Lung (tissue), 12 donors: ENCODE data around the gene SIGLEC1. TPM values are rescaled to one million over a fixed set of nuclear protein-coding genes. Genes with fewer than 3 reads are reported as not detected.

ENCODE experiments used
- ATAC-seq: fragments of 200-7000 bp; cut with Tn5 transposase; one replicate; pipeline ENCODE4 v1.9.1; 2020; ENCODE audit warnings: moderate number of reproducible peaks; ENCODE audit not compliant: insufficient read depth, low FRiP score
- DNase-seq, 3 donors: peaks; one replicate each; pipeline ENCODE4 v3.0.0-alpha.2; 2013 to 2017
- H3K27ac ChIP-seq, 2 donors: one replicate each; pipeline ENCODE4 v1.5.1; 2013; ENCODE audit warnings: mild to moderate bottlenecking in 2 of 2, moderate library complexity in 2 of 2, control low read depth in 1 of 2, inconsistent platforms in 1 of 2, low read depth in 1 of 2, low read length in 1 of 2
- H3K27me3 ChIP-seq, 3 donors: one replicate each; pipeline ENCODE4 v1.5.1; 2013; ENCODE audit warnings: low read length in 2 of 3; ENCODE audit not compliant: control insufficient read depth in 3 of 3, insufficient read depth in 3 of 3
- H3K36me3 ChIP-seq, 4 donors: one replicate each; pipeline ENCODE4 v1.5.1; 2013; ENCODE audit warnings: low read length in 4 of 4, mild to moderate bottlenecking in 1 of 4, moderate library complexity in 1 of 4; ENCODE audit not compliant: control insufficient read depth in 4 of 4, insufficient read depth in 4 of 4
- H3K4me1 ChIP-seq, 5 donors: one replicate each; pipeline ENCODE4 v1.5.1; 2013; ENCODE audit warnings: low read length in 5 of 5, mild to moderate bottlenecking in 2 of 5, moderate library complexity in 1 of 5; ENCODE audit not compliant: control insufficient read depth in 5 of 5, insufficient read depth in 5 of 5
- H3K4me3 ChIP-seq: one replicate; pipeline ENCODE4 v1.5.1; 2013; ENCODE audit warnings: mild to moderate bottlenecking, control low read depth, moderate library complexity
- H3K9ac ChIP-seq, 2 donors: one replicate each; pipeline ENCODE4 v1.5.1; 2013; ENCODE audit warnings: low read length in 2 of 2, control low read depth in 1 of 2; ENCODE audit not compliant: insufficient read depth in 1 of 2
- H3K9me3 ChIP-seq, 4 donors: one replicate each; pipeline ENCODE4 v1.5.1; 2013; ENCODE audit warnings: low read length in 3 of 4, mild to moderate bottlenecking in 1 of 4, moderate library complexity in 1 of 4; ENCODE audit not compliant: control insufficient read depth in 4 of 4, insufficient read depth in 3 of 4
- WGBS, 2 donors: extraction: QIAGEN DNeasy Blood & Tissue Kit; methylation state at CpG; one replicate each; pipeline ENCODE4 v1.1.7; 2013; 5-methylcytosine and 5-hydroxymethylcytosine counted together
- polyA plus RNA-seq, 2 donors: library from polyadenylated mRNA; stranded (reverse); fragments of 200-250 nt; gene quantifications; one replicate each; pipeline ENCODE4 v1.2.1, GENCODE V29; 2013
- total RNA-seq, 2 donors: library from RNA; depleted of rRNA in 1 of 2; stranded (reverse); fragments of >200 nt in 1 of 2; gene quantifications; one replicate each; pipeline ENCODE4 v1.2.1, GENCODE V29; 2014 to 2021
- TF ChIP-seq, protein P1 (sequence below): IDR thresholded peaks from 2 replicates; pipeline ENCODE4 v1.5.1; 2012; ENCODE audit warnings: mild to moderate bottlenecking; ENCODE audit errors: control extremely low read depth, extremely low read depth
- donor health status: control.
- donor health status: control.
- donor health status: Bipolar disorder and iron deficiency.
- donor health status: healthy.
- donor health status: DM: yes; HTN: yes; CAD: no.

SIGLEC1 gene
- total and polyA plus RNA-seq, 4 donors = 3.7 to 34.2 (median 18.7) TPM

DNA sequence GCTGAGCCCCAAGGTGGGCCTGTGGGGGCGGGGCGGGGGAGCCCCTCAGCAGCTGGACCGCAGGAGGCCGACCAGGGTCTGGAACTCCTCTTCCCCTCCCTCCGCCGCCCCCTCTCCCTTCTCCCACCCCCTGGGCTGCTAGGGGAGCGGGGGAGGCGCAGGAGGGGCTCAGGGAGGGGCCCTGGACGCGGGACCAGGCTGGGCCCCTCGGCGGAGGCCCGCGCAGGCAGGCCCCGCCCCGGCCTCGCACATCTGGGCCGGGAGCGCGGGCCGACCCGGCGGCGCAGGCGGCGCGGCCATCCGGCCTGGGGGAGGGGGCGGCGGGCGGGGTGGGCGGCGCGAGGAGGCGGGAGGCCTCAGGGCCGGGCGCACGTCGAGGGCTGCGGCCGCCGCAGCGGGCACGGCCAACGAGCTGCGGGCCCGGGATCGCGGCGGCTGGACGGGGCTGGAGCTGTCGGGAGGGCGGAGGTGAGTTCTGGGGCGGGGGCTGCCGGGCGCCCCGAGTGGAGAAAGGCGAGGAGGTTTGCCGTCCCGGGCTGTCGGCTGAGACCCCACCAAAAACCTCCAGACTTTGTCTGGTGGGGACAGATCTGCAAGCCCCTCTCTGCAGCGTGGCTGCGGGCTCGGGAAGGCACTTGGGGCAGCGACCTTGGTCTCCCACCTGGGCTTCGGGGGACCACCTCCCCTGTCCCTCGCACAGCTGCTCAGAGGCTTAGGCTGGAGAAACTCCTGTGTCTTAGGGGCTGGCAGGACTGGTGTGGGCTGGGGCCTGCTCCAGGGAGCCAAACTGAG is 20.1 kb upstream of the SIGLEC1 start, which contains the start of gene HSPA12B:
TSS of gene HSPA12B (plus strand) at position 359 of the 792 bp plus-strand sequence. CDS start 5,990 bp downstream, outside the sequence.
- Histone ChIP-seq H3K27ac (peak within 1 kb of the TSS; percentile 75 to 80), H3K27me3 (peaks cover 0 to 7% (median 0%) of the 10 kb centered on the region in 3 donors), H3K36me3 (peaks cover 0 to 3% (median 0%) of the 10 kb centered on the region in 4 donors), H3K4me1 (peaks cover 0 to 37% (median 10%) of the 10 kb centered on the region in 5 donors), H3K9ac (peak within 1 kb of the TSS in 1 of 2 donors; percentile 76), H3K9me3 (no peaks in the 10 kb centered on the region), H3K4me3 (peak within 1 kb of the TSS; percentile 68)
- WGBS, 2 donors = 10 to 16% methylated on average over 45 to 67 of the region's 67 CpGs
- TF ChIP-seq, protein P1, sequence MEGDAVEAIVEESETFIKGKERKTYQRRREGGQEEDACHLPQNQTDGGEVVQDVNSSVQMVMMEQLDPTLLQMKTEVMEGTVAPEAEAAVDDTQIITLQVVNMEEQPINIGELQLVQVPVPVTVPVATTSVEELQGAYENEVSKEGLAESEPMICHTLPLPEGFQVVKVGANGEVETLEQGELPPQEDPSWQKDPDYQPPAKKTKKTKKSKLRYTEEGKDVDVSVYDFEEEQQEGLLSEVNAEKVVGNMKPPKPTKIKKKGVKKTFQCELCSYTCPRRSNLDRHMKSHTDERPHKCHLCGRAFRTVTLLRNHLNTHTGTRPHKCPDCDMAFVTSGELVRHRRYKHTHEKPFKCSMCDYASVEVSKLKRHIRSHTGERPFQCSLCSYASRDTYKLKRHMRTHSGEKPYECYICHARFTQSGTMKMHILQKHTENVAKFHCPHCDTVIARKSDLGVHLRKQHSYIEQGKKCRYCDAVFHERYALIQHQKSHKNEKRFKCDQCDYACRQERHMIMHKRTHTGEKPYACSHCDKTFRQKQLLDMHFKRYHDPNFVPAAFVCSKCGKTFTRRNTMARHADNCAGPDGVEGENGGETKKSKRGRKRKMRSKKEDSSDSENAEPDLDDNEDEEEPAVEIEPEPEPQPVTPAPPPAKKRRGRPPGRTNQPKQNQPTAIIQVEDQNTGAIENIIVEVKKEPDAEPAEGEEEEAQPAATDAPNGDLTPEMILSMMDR = no peak
- ATAC-seq (no peak), DNase-seq (peak; percentile 79 to 89 (median 79))

DNA sequence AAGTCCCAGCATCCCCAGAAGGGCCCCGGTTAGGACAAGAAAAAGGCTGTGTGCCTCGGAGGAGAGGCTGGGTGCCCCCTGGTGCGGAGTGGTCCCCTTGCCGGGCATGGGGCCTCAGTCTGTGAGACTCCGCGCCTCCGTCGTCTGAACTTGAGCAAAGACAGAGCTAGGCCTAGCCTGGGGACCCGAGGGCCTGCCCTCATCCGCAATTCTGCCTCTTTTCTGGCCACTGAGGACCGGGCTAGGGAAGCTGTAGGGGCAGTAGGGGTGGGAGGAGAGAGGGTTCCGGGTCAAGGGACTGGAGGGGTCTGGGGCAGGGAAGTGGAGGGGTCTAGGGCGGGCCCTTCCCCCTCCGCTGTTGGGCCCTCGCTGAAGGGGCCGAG is 19.5 kb upstream of the SIGLEC1 start:
- Histone ChIP-seq H3K9ac (no peak overlapping the region), H3K4me1 (peaks cover 0 to 31% (median 10%) of the 10 kb centered on the region in 5 donors), H3K27me3 (peaks cover 0 to 7% (median 0%) of the 10 kb centered on the region in 3 donors), H3K4me3 (no peak overlapping the region), H3K36me3 (peaks cover 0 to 3% (median 0%) of the 10 kb centered on the region in 4 donors), H3K9me3 (no peaks in the 10 kb centered on the region), H3K27ac (peak overlapping the region; percentile 12 to 39)
- 72 to 78% methylated on average over 16 of the region's 16 CpGs for WGBS, 2 donors
- no peak for DNase-seq
- no peak for ATAC-seq
- TF ChIP-seq, protein P1 = no peak

DNA sequence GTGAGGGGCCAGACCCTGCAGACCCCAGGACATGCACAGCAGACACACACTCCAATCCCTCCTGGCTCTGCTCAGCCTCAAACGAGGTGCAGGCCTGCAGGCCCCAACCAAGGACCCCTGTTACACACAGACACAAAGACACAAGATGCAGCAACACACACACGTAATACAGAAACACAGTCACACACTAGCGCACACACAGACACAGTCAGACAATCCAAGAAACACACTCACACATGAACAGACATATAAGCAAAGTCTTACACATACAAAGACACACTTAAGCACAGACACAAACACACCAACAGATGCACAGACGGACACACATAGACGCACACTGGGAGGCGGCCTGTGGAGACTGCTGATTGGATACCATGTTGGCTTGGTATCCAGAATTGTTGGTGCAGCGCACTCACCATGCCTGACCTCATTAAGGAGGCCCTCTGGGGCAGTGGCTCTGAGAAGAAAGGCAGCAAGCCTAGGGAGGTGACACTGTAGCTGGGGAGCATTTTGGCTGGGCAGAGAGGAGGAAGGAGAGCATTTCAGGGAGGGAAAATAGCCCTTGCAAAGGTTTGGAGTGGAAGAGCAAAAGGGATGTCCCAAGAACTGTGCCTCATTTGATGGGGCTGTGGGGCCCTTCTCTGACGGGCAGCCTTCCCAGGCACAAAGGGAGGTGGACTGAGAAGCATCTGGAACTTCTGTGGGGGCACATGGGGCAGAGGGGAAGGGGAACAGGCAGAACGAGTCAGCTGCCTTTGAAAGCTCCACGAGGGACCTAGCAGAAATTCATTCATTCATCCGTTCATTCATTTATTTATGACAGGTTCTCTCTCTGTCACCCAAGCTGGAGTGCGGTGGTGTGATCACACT is 18.6 kb upstream of the SIGLEC1 start:
- TF ChIP-seq, protein P1 = no peak
- H3K4me1 ChIP-seq = peaks cover 0 to 31% (median 10%) of the 10 kb centered on the region in 5 donors
- no peaks in the 10 kb centered on the region for H3K36me3 ChIP-seq
- H3K9ac ChIP-seq = no peak overlapping the region
- no peak overlapping the region for H3K4me3 ChIP-seq
- no peaks in the 10 kb centered on the region for H3K9me3 ChIP-seq
- H3K27ac ChIP-seq = peak overlapping the region in 1 of 2 donors; percentile 20
- H3K27me3 ChIP-seq = peaks cover 0 to 7% (median 0%) of the 10 kb centered on the region in 3 donors
- 86 to 94% methylated on average over 12 of the region's 12 CpGs for WGBS, 2 donors
- ATAC-seq (no peak), DNase-seq (no peak)
